ENCODE results near the gene OPN1MW3.
A peak's percentile ranks its signal among the peaks of the same experiment; 100 is the strongest.
"Not testable (repeated sequence)": the region's sequence is repeated elsewhere in the genome, so short reads cannot be mapped to it uniquely, and the experiment has no call there.

Gene OPN1MW3

DNA sequence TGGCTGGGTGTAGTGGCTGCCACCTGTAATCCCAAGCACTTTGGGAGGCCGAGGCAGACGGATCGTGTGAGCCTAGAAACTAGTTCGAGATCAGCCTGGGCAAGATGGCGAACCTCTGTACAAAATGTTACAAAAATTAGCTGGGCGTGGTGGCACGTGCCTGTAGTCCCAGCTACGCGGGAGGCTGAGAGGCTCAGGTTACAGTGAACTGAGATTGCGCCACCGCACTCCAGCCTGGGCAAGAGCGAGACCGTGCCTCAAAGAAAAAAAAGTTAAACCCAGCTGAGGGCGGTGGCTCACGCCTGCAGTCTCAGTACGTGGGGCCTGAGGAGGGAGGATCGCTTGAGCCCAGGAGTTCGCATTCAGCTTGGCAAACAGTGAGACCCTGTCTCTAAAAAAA lies 39.3 kb downstream of the OPN1MW3 start:
- DNase-seq: no peak

DNA sequence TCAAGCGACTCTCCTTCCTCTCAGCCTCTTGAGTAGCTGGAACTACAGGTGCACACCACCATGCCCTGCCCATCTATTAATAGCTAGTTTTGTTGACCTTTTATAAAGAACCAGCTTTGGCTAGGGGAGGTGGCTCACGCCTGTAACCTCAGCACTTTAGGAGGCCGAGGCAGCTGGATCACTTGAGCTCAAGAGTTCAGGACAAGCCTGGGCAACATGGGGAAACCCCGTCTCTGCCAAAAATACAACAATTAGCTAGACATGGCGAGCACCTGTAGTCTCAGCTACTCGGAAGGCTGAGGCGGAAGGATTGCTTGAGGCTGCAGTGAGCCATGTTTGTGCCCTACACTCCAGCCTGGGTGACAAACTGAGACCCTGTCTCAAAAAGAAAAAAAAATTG lies 40.9 kb downstream of the OPN1MW3 start:
- DNase-seq: no peak

DNA sequence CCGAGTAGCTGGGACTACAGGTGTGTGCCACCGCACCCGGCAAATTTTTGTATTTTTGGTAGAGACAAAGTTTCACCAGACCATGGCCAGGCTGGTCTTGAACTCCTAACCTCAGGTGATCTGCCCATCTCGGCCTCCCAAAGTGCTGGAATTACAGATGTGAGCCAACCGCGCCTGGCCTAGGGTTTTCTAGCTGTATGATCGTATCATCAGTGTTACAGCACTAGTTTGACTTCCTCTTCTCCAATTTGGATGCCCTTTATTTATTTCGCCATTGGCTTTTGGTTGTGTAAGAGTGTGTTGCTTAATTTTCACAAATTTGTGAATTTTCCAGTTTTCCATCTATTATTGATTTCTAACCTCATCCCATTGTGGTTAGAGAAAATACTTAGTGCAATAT lies 43.4 kb downstream of the OPN1MW3 start:
- DNase-seq: no peak

DNA sequence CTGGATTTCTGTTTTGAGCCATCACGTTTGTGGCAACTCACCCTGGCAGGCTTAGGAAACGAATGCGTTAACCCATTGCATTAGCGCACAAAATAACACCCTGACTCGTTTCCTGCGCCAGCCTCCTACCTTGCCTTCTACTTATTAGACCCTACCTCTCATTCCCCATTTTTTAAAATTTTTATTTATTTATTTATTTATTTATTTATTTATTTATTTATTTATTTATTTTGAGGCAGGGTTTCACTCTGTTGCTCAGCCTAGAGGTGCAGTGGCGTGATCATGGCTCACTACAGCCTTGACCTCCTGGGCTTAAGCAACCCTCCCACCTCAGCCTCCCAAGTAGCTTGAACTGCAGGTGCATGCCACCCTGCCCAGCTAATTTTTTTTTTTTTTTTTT lies 45.6 kb downstream of the OPN1MW3 start:
- not testable (repeated sequence) for DNase-seq

DNA sequence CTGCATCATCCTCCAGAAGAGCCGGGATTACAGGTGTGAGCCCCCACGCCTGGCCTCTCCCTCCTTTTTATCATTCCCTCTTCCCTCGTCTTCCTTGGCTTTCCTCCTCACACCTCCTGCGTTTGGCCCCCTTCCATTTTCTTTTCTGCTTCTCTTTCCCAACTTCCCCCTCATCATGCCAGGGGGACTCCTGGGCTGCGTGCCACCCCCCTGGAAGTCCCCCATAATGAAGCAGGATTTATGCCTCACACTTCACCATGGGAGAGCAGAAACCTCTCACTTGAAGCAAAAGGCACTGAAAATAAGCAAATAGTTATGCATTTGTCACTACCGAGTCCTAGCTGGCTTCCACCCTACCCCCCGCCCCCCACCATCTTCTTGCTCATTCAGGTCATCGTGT lies 46.1 kb downstream of the OPN1MW3 start:
- no peak for DNase-seq

DNA sequence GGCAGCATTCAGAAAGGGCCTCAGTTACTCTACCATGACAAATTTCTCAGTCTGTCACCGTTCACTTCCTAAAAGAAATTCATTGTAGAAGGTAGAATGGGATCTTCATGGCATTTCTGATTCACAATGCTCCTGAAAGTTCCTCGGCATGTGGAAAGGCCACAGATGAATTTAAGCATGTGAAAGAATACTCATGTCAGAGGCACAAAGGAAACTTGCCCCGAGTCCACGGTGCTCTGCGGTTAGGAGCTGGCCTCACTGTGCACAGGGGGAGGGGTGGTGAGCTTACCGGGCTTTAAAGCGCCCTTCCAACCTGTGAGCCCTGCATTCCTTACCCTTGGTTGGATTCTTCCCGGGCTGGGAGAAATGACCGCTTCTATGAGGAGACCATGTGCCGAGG lies 47.5 kb downstream of the OPN1MW3 start:
- DNase-seq: no peak

DNA sequence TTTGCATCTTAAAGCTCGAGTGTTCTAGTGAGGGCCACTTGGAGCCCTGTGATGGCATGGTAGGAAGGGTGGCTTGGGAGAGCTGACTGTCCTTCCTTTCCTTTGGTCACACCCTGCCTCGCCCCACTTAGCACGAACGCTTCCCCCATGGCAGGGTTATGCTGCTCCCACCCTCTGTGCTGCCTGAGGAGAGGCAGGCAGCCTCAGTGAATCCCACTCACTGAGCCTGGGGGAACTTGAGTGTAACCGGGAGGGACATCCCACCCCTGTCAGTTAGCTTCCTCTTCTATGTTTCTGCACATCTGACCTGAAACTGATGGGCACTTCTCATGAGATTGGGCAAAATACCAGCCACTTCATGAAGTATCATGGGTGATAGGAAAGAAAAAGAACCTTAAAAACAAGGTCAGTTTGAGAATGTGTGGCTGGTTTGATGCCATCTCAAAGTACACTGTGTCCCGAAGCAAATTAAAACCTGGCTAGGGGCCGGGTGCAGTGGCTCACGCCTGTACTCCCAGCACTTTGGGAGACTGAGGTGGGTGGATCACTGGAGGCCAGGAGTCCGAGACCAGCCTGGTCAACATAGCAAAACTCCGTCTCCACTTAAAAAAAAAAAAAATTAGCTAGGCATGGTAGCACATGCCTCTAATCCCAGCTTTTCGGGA lies 48.3 kb downstream of the OPN1MW3 start:
- DNase-seq: no peak

DNA sequence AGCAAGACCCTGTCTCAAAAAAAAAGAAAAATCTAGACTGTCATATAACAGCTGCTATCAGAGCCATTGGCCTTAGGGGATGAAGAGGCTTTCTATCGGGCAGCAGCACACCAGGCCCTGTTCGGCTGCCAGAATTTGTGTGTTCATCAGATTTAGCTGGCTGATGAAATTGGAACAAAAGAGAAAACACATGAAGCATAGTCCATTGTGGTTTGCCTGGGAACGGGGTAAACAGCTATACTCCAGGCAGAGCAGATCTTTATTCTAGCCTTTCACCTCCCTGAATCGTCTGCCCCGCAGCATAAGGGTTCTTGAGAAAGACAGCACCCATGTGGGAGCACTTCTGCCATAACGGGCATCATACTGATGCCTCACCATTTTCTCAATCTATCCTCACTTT lies 49.8 kb downstream of the OPN1MW3 start:
- DNase-seq: no peak

DNA sequence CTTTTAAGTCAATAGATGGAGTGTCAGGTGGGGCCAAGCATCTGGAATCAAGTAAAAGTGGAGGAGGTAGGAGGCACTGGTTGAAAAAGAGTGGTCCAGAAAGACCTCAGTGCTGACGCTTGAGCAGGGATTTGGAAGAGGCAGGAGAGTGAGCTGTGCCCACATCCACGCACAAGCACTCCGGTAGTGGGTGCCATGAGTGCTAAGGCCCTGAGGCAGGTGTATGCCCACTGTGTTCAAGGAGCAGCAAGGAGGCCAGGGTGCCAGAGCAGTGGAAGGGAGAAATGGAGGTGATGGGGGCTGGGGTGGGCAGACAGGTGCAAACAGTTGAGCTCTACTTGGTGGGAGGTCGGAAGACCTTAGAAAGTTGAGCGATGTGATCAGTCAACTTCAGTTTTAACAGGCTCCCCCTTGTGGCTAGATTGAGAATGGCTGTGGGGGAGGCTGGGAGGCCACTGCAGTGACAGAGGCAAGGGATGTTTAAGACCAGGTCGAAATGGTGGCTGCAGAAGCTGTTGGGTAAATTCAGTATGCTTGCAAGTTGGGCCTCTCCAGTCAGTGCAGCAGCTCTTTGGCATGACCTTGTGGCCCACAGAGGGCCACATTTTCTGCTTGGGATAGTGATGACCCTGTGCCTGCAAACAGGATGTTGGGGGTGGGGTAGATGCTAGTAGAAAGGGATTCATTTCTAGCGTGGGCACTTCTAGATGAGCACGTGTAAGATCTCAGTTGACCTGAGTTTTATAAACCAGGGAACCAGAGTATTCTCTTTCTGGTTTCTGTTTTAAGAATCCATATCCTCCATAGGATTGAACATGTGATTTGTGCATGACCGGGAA lies 50.9 kb downstream of the OPN1MW3 start:
- peak; percentile 76 for DNase-seq

DNA sequence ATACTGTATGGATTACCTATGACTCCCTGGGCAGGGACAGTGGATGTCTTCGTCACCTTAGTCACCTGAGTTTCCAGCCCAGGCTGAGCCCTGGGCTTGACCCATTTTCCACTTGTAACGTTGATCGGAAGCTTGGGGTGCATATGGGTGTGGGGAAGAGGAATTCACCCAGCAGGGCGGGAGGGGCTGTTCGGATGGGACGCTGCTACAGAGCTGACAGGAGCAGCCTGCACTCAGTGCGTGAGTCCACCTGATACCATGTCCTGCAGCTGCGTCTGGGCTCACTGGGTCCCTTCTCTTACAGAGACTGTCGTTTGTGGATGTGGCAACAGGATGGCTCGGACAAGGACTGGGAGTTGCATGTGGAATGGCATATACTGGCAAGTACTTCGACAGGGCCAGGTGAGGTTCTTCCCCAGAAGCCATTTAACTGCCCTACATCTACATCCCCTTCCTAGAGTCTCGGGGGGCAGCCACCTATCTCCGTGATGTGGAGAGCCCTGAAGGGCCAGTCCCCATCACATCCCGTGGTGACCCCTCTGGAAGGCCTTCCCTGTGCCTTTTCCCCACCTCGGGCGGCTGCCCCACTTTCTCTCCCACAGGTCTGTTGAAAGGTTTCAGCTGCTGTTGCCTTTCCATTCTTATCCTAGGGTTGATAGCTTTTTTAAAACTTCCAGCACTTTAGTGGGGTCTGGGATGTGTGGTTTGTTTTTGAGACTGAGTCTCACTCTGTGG lies 51.8 kb downstream of the OPN1MW3 start:
- no peak for DNase-seq

DNA sequence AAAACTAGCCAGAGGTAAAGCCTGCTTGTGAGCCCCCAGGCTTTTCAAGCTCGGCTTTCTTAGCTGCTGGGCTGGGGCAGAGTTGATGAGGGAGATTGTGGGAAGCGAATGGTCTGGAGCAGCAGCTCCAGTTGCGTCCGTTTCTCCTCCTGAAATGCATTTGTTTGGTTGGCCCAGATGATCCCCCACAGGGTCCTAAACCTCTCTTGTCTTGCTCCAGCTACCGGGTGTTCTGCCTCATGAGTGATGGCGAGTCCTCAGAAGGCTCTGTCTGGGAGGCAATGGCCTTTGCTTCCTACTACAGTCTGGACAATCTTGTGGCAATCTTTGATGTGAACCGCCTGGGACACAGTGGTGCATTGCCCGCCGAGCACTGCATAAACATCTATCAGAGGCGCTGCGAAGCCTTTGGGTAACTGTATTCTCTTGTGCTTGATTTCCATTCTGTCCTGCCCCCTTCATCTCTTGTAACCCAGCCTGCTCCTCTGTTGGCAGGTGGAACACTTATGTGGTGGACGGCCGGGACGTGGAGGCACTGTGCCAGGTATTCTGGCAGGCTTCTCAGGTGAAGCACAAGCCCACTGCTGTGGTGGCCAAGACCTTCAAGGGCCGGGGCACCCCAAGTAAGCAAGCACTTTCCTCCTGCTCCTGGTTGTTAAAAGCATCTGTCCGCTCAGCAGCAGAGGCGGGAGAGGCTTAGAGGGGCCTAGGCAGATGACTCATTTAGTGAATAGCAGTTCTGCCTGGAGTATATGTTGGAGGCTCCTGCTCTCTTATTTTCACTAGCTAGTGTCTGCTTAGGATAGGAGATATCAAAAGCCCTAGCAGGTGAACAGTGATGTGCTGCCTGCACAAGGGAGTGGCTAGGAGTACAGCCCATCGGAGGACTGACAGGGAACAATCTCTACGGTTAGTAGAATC lies 53.5 kb downstream of the OPN1MW3 start:
- peak; percentile 9 for DNase-seq

DNA sequence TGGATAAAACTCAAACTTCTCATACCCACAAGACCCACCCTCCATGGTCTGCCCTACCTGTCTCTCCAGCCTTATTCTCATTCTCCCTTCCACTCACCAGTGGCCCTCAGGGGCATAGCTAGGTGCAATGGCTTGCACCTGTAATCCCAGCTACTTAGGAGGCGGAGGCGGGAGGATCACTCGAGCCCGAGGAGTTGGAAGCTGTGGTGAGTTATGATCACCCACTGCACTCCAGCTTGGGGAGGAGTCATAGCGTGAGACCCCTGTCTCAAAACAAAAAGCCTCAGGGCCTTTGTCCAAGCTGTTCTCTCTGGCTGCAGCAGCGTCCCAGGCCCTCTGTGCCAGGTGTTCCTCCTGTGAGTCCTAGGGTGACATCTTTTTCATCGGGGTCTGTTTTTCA lies 54.7 kb downstream of the OPN1MW3 start:
- DNase-seq: no peak

DNA sequence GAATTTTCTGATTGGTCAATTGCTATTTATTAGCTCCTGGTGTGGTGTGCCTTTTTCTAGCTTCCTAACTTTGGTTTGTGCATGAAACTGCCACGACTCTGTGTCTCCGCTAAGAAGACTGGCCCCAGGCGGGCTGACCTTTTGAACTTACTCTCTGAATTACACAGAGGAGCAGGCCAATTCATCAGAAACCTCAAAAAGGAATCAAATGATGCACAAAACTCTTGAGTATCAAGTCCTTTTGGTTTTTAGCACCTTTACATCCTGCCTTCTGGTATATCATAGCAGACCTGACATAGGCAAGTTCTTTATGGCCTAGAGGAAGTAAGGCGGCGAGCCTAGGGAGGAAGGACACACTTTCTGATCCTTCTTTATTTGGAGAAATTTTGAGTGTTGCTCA lies 55.8 kb downstream of the OPN1MW3 start:
- DNase-seq: no peak

DNA sequence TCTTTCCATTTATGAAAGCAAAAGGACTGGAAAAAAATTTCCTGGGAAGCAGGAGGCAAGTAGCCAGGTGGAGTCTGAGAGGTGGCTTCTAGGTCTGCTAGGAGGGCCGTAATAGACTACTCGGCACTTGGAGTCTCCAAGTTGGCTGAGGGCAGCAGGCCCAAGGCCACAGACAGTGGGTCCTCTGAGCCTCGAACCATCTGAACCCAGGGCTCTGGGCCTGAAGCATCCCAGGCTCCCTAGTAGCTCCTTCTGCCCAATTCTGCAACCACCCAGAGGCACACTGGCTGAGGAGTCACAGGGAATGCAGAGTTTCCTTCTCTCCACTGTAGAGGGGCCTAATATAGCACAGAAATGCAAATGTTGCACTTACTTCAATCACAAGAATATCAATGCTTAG lies 58.0 kb downstream of the OPN1MW3 start:
- no peak for DNase-seq

DNA sequence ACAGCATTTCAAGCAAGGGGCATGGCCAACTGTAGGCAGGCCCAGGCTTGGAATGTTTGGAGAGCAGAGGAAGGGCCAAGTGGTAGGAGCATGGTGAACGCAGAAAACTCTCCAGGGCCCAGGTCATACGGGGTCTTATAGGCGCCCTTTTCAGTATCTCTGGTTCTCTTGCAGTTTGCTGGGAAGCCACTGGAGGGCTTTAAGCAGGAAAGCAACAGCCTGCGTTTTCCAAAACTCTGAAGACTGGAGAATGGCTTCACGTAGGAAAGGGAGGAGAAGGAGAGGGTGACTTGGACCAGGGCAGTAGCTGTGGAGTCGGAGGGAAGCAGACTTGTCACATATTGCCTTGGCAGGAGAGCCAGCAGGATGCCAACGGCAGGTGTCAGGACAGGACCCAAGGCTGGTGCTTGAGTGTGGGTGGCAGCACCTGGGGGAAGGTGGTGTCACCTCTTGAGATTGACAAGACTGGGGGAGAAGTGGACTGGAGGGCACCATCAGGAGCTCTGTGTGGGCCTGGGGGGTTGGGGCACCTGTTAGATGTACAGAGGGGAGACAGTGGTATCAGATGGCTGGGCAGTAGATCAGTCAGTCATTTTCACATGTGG lies 60.1 kb downstream of the OPN1MW3 start:
- DNase-seq: peak; percentile 65

DNA sequence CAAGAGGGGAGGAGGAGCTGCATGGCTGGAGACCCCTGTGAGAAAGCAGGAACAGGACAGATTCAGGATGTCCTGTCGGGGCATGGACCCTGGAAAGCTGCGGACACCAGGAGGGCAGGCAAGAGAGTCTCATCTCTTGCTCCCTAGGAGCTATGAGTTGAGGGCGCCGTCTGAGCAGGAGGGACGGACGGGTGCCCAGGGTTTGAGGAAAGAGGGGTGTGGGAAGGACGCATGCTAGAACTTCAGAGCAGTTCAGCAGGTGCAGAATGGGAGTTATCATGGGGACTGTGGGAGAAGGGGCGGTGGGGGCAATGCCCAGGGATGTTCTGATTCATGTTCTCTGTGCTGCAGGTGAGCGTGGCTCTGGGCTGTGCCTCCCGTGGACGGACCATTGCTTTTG lies 63.0 kb downstream of the OPN1MW3 start:
- DNase-seq: no peak

Data from NCI-H82 (cell line).